T47D (cell line): ENCODE data around the gene TSC22D2.
"Not testable (repeated sequence)": the region's sequence is repeated elsewhere in the genome, so short reads cannot be mapped to it uniquely, and the experiment has no call there.

Experiments used
- DNase-seq, 2 experiments: peaks; one replicate each; pipeline versions ENCODE4 v3.0.0 to v3.0.0-alpha.2; 2011 to 2012; ENCODE audit warnings: low read depth in 1 of 2, low spot score in 1 of 2
- JUND ChIP-seq: IDR thresholded peaks from 2 replicates; pipeline ENCODE4 v1.6.1; 2012; ENCODE audit warnings: low read depth
- in situ Hi-C: cut with HindIII; loops from 2 replicates; pipeline ENCODE4 v1.10.0; 2016; ENCODE audit warnings: low sequenced_read_pairs, low pct_unique_long_range_greater_than_20kb

TSC22D2 gene

GRCh38 chr3:150469031-150469930 is 61.2 kb downstream of the TSC22D2 start:
- DNase-seq: peak in 1 of 2 experiments; percentile 68
- no peak for TF ChIP-seq JUND

GRCh38 chr3:150469931-150470740 is 62.0 kb downstream of the TSC22D2 start:
- in situ Hi-C loops: no loop called here
- DNase-seq: peak in 1 of 2 experiments; percentile 80
- TF ChIP-seq JUND: no peak

More at GRCh38 chr3:150469031-150469930, 61.2 kb downstream of the TSC22D2 start:
- in situ Hi-C loops: no loop called here

- no peak for TF ChIP-seq JUND
- no peak for DNase-seq
- in situ Hi-C loops: no loop called here
Measured at GRCh38 chr3:150472421-150472820, 64.3 kb downstream of the TSC22D2 start.

GRCh38 chr3:150473161-150473560 is 65.1 kb downstream of the TSC22D2 start:
- DNase-seq, in situ Hi-C loops: not testable (repeated sequence)

- TF ChIP-seq JUND: no peak
- DNase-seq: no peak
- in situ Hi-C loops: no loop called here
Measured at GRCh38 chr3:150479370-150479769, 71.3 kb downstream of the TSC22D2 start.

- TF ChIP-seq JUND: no peak
- in situ Hi-C loops: no loop called here
- no peak for DNase-seq
Measured at GRCh38 chr3:150480877-150481276, 72.8 kb downstream of the TSC22D2 start.

GRCh38 chr3:150483226-150483625 is 75.1 kb downstream of the TSC22D2 start:
- no peak for DNase-seq
- in situ Hi-C loops: no loop called here
- TF ChIP-seq JUND: no peak

- no peak for DNase-seq
- TF ChIP-seq JUND: no peak
- in situ Hi-C loops: no loop called here
Measured at GRCh38 chr3:150484410-150484809, 76.3 kb downstream of the TSC22D2 start.

GRCh38 chr3:150488867-150489266 is 80.8 kb downstream of the TSC22D2 start:
- DNase-seq: no peak
- no peak for TF ChIP-seq JUND
- in situ Hi-C loops: no loop called here

GRCh38 chr3:150490277-150490986 is 82.3 kb downstream of the TSC22D2 start:
- in situ Hi-C loops: no loop called here
- no peak for TF ChIP-seq JUND
- no peak for DNase-seq

GRCh38 chr3:150494411-150494977 is 86.4 kb downstream of the TSC22D2 start:
- no peak for TF ChIP-seq JUND
- in situ Hi-C loops: no loop called here
- no peak for DNase-seq

- DNase-seq: no peak
- no peak for TF ChIP-seq JUND
- in situ Hi-C loops: no loop called here
Measured at GRCh38 chr3:150495149-150495548, 87.1 kb downstream of the TSC22D2 start.
